GM21786 (cell line): ENCODE measurements around the gene SAXO1.
A peak's percentile ranks its signal among the peaks of the same experiment; 100 is the strongest.

ENCODE experiments used
- ATAC-seq: cut with Tn5 transposase; IDR thresholded peaks from one replicate; pipeline ENCODE4 v1.9.1; 2021; ENCODE audit not compliant: unreplicated experiment

The SAXO1 gene

DNA sequence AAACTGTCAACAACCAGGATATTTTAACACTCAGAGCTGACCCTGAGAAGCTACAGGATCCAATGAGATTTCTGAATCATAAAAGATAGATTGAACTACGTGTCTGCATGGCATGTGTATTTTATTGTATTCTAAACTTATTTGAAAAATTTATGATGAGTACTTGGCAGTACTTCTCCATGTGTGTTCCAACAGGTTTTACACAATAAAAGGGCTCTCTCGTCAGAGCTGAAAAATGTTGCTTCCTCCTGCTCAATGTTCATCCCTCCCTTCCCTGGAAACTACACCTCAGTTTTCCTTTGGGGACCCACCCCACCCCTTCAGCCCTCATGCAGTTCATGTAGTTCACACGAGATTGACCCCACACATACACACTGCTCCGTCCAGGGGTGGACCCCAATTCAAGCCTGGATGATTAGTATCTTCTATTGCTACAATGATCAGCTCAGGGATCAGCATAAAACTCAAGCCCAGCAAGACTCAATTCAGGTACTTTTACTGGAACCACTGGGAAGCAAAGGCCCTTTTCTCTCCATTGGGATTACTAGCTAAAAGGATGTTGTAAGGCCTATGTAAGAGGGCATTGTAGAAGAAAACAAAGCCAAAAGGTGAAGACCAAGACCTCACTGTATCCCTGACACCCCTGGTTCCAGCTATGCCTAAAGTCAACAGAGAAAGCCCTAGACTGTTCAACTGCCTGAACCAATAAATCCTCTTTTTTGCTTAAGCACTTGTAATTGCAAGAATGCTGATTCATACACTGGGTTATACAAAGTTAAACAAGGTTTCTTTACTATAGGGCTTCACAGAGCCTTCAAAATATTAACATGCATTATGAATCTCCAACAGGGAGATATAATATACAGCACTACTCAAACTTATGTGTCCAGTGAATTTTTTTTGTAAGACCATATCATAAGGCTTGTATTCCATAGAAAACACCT lies 112.6 kb downstream of the SAXO1 start:
- ATAC-seq = no peak

DNA sequence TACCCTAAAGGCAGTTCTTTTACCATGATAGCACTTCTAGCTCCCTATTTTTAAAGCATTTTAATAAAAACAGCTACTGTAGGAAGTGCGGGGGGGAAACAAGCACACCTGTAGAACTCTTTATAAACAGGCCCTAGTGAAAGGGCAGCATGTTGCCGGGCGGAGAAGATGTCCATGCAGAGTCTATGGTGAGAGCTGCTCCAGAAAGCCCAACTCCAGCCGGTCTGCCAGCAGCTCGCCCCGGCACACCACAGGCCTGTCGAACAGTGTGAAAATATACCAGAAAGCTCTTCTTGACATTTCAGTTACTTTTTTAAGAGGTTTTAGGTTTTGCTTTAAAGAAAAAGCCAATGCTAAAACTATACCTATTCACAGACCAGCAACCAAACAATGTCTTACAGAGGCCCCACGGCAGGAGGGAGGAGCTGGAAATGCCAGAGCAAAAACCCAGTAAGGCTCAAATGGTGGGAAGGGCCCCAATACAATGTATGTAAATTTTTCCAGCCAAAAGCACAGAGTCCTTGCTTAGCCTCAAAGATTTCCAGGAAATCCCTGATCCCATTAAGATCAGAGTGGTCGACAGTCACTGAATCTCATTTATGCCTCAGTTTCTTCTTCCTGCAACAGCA lies 121.2 kb downstream of the SAXO1 start:
- no peak for ATAC-seq

DNA sequence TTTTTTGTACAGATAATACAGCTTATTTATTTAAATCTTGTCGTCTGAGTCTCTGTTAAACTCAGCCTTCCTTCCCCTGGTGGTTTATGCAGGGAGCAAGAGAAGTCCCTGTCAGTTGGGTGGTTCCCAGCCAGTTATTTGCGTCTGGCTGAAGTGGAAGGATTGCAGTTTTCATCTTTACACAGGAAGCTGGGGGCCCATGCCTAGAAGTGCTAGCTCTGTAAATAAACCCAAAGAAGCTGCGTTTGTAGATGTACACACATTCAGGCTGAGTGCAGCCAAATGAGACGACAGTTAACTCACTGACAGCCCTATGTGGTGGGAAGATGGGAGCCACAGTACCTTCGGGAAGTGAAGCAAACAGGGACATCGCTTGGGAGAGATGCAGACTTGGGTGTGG lies 122.1 kb downstream of the SAXO1 start:
- no peak for ATAC-seq

DNA sequence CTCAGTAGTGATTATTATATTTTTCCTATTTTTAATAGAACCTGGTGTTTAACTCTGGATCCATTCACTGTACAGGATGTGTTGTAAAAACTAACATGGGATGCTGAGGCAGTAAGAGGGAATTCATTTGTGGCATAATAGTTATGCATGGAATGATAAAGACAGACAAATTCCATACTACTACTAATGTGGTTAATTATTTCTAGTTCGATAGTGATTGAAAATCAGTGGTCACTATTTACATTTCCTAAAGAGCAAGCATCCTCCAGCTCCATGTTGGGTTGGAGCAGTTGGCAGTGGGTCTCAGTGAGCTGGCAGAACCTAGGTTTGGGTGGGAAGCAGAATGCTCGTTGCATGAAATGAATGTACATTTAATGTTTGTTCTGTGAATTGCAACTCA lies 122.6 kb downstream of the SAXO1 start:
- ATAC-seq = no peak

DNA sequence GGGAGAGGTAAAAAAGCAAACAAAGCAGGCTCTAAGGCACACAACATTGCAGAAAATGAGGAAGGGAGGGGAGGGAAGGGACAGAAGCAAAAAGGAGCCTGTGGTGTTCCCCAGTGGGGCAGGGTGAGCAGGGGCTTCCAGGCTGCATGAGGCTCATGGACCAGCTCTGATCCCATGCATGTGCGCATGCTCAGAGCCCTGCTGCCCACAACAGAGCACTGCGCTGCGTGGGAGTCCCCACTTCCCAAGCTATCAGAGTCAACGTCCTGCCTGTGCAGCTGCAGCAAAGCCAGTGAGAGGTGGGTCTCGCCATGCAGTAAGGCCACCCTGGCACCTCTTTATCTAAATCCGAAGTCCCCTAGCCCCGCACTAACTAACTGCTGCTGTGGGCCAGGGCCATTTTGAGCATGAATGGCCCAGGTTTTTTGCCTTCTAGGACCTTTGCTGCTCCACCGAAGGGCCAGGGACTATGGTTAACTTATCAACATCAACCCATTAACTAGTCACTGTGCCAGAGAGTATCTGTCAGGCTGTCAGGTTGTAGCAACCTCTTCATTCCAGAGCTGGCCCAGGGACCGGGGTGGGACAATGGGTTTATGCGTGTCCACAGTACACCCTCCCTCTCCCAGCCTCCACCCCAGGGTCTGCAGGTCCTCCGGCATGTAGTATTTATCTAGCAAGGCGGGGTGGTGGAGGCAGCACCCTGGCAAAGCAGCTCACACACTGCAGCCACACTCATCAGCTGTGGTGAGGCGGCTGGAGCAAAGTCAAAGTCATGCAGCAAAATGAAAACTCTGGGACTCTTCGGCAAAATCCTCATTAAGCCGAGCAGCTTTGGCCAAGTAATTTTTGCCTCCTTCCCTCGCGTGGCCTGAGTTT lies 123.6 kb downstream of the SAXO1 start:
- ATAC-seq = no peak

DNA sequence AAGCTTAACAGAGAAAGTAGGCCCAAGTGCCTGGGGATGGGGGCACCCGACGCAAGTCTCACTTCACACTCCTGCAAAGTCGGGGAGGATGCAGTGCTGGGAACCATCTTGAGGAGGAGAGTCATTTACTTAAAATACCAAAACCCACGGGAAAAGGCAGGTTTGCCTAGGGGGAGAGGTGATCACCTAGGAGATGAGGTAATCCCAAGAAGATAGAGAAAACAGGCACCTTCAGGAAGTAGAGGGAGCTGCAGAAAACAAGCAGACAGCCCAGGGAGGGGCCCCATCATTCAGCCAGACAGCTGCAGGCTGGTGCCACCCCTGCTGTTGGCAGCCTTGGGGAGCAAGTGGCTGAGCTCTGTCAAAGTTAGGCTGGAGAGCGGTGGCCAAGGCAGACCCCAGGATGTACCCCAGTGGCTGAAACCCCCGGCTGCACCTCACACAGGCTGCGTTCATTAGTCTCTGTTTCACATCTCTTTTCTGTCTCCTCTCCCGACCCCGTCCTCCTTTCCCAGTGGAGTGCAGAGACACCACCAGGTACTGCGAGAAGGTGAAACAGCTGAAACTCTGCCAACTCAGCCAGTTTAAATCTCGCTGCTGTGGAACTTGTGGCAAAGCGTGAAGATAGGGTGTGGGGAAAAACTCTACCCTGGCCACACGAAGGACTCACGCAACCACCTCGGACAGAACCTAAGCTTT lies 124.9 kb downstream of the SAXO1 start:
- ATAC-seq = no peak

DNA sequence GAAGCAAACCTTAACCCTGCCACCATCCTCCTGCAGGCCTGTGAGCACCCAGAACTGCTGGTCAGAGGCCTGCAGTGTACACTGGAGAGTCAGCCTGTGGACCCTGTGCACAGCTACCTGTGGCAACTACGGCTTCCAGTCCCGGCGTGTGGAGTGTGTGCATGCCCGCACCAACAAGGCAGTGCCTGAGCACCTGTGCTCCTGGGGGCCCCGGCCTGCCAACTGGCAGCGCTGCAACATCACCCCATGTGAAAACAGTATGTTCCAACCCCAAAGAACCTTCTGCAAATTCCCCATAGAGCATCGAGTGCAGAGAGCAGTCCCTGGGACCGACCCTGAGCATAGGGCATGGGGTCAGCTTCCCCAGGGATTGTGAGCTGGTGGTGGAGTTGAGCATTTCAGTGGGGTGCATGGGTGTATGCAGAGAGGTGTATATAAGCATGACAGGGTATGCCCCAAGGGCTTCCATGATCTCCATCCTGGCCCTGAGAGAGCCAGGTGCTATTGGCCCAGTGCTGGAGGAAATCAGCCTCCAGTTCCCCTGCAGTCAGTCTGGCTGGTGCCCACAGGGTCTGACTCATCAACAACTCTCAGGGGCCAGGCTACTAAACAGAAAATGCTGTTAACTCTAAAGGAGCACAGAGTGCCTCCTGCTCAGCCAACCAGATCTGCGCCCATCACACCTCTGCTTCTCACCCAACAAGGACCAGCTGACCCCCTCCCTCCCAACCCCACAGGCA lies 126.2 kb downstream of the SAXO1 start:
- ATAC-seq = peak; percentile 53

DNA sequence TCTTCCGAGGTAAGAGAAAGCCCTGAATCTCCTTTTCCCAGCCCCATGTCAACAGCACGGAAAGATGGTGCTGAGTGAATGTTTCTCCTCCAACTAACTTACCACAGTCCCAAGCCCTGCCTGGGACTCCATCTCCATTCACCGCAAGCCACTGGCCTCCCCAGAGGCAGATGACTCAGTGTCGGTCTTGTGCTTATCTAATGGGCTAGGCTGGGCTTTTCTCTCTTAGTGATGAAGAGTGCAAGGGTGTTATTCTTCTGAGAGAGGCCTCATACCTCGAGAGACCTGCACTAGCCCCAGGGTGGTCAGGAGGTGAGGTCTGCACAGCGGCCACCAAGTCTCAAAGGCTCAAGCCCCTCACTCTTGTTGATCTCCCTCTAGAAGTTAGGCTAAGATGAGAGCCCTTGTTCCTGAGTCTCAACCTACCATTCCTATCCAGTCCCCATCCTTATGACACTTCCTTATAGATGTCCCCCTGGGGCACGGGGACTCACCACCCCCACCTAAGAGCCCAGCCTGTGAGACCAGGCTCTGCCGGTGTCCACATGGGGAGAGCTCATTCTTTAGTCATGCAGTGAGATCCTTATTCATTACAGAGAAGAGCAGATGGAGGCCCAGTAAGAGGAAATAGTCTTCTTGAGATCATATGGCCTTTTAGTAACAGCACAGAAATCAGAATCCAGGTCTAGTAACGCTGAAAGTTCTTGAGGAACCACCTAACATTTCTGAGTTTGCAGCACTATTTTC lies 127.0 kb downstream of the SAXO1 start:
- ATAC-seq = no peak

DNA sequence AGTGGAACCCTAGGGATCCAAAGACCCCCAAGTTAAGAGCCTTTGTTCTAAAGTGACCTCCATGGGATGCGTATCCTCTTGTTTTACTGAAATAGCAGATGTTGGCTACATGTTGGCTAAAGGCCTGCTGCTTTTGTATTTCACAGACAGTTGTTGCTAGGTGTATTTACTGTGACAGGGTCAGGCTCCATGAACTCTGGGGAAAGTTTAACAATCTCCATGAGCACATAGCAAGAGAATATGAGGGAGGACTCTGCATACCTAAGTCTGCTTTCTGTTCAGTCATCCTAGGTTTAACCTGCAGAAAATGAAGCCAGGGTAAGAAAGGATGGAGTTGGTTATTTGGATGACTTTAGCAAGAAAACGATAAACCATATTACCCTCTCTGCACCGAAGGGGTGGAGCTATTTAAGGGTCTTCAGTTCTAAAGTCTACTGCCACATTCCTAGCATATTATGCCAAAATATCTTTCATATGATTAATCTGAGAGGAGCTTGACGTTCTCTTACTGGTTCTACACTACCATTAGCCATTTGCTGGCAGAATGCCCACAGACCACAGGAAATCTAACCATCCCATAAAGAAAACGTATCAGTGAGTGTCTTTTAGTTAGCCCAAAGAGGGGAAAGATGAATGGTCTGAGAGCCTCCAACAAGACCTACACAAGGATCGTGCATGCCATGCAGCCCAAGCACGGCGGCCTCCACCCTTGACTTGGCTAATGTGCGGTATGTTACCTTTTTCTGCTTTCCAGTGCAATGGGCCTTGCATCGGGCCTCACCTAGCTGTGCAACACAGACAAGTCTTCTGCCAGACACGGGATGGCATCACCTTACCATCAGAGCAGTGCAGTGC lies 127.8 kb downstream of the SAXO1 start:
- ATAC-seq = no peak

DNA sequence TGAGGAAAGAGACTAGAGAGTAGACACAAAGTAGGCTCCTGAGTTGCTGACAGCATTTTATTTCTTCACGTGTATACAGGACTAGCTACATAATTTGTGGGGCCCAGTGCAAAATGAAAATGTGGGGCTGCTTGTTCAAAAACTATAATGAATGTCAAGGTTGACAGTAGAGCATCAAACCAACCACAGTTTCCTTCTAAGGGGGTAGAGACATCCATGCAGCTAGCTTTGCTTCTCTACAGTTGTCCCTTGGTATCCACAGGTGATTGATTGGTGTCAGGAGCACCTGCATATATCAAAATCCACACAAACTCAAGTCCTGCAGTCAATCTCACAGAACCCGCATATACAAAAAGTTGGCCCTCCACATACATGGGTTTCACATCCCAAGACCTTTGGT lies 129.6 kb downstream of the SAXO1 start:
- no peak for ATAC-seq

DNA sequence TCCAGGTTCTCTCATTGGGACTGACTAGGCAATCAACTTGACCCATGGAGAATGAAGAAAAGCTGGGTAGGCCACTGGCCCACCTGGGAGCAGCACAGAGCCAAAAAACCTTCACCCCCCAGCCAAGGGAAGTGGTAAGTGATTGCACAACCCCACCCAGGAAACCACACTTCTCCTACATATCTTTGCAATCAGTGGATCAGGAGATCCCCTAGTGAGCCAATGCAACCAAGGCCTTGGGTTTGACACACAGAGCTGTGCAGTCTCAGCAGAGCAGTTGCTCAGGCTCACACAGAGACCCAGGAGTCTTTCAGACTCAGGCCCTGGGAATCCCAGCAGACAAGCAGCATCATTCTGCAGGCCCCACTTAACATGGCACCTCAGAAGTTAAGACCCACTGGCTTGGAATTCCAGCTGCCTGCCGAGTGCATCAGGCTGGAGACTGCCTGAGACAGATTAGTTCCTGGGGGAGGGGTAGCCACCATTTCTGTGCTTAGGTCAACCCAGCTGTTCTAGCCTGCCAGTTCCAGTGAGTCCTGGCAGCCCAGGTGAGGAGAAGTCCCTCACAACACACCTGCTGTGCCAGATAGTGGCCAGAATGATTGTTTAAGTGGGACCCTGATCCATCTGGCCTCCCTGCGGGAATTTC lies 136.4 kb downstream of the SAXO1 start:
- no peak for ATAC-seq

DNA sequence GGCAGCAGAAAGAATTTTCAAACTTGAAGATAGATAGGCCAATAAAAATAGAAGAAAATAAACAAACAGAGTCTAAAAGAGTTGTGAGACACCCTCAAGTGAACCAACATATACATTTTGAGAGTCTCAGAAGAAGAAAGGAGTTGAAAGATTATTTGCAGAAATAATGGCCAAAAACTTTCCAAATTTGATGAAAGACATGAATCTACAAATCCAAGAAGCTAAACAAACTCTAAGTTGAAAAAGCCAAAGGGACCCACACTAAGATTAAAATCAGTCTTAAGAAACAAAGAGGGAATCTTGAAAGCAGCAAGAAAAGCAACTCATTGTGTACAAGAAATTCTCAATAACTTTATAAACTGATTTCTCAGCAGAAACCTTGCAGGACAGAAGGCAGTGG lies 137.0 kb downstream of the SAXO1 start:
- no peak for ATAC-seq

DNA sequence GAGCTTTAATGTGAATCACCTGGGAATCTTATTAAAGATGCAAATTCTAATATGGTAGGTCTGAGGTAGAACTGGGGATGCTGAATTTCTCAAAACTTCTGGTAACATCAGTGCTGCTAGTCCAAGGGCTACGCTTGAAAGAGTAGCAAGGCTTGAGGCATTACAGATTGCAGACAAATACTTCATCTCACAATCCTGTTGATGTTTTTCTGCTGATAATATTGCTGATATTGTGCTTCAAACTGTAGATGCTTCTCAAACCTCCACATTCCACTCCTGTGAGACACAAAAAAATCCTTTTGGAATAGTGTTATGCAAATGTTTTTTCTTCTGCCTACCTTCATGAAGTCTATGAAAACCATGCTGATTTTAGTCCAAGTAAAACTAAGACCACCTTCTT lies 139.5 kb downstream of the SAXO1 start:
- ATAC-seq = no peak

DNA sequence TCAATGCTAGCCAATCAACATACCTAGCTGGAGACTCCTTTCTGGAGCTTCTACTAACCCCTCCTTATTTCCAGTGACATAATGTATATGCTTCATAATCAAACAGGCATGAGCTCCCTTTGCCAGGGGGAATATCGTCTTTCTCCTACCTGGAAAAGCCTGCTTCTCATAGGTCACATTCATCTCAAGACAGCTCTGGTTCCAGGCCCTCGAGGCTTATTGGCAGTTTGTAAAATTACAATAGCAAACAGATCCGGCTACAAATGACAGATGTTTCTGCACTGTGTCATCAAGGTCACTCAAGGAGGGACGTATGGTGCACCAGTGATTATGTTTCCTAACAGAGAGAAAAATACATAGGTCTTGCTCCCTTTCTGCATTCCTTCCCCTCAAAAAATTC lies 140.0 kb downstream of the SAXO1 start:
- ATAC-seq = no peak

DNA sequence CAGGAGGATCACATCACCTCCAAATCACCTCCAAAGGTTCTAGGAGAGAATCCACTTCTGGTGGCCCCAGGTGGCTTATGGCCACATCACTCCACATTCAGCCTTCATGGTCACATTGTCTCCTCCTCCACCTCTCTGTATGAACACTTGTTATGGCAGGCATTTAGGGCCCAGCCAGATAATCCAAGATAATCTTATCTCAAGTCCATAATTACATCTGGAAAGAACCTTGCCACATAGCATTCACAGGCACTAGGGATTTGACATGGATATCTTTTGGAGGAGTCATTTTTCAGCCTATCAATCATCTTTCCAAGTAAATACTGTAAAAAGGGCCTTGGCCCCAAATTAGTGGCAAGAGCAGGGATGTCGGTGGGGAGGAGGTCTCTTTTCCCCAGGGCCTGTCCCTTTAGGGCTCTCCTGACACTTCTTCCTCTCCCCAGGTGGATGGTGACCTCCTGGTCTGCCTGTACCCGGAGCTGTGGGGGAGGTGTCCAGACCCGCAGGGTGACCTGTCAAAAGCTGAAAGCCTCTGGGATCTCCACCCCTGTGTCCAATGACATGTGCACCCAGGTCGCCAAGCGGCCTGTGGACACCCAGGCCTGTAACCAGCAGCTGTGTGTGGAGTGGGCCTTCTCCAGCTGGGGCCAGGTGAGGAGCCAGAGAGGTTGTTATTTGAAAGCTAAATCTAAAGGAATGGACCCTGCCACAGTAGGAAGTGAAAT lies 140.9 kb downstream of the SAXO1 start:
- no peak for ATAC-seq

DNA sequence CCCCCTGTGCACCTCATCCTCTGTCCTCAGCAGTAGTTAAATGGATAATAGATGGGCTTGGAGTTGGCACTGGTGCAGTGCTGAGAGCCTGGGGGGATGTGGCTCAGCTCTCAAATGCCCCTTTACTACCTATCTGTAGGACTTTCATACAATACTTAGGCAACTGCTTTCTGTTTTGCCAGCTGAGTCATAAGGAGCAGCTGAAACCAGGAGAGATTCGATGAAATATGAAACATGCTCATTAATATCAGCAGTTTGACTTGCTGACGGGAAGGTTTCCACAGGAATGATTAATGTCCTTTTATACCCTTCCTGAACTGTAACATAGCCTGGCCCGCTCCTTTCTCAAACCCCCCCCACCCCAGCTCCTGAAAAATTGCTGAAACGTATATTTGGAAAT lies 142.6 kb downstream of the SAXO1 start:
- peak; percentile 76 for ATAC-seq

DNA sequence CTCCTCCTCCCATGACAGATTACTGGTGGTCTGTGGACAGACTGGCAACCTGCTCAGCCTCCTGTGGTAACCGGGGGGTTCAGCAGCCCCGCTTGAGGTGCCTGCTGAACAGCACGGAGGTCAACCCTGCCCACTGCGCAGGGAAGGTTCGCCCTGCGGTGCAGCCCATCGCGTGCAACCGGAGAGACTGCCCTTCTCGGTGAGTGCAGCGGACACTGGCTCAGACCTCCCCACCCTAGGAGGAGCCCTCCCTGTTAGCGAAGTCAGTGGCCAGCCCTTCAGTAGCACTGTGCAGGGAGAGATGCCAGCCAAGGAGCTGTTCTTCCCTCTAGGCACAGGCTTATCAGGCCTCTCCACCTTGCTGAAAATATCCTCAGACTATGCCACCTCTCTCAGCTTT lies 143.5 kb downstream of the SAXO1 start:
- ATAC-seq = no peak
